Measurements from ENCODE around the gene CFAP61. TPM values are rescaled to one million over a fixed set of nuclear protein-coding genes. Genes with fewer than 3 reads are reported as not detected.

CFAP61 gene
- total RNA-seq, 1 donor from 2014 or later, result not detected

GRCh38 chr20:20295621-20296498 lies 243.5 kb downstream of the CFAP61 start:
- Histone ChIP-seq H3K27ac (ENCODE audit: low read depth, low read length) (no peak overlapping the region), H3K4me3 (ENCODE audit: insufficient read depth, low read depth, low read length) (no peak overlapping the region), H4K20me1 (ENCODE audit: insufficient read depth, low read length) (no peaks in the 10 kb centered on the region), H3K36me3 (ENCODE audit: insufficient read depth, low read length) (no peaks in the 10 kb centered on the region), H3K4me1 (ENCODE audit: insufficient read depth, low read length) (no peaks in the 10 kb centered on the region), H2AFZ (ENCODE audit: low read depth, low read length) (no peak overlapping the region), H3K27me3 (ENCODE audit: insufficient read depth, low read length) (no peaks in the 10 kb centered on the region), H3K4me2 (ENCODE audit: low read length) (no peak overlapping the region), H3K79me2 (ENCODE audit: insufficient read depth, low read length) (no peaks in the 10 kb centered on the region), H3K9me3 (ENCODE audit: insufficient read depth, low read depth, low read length) (peaks cover 4% of the 10 kb centered on the region), H3K9ac (ENCODE audit: low read length) (no peak overlapping the region)
- no peaks in the 10 kb centered on the region for H3K9me3 Mint-ChIP-seq (ENCODE audit: unreplicated experiment)
- no peak for DNase-seq (ENCODE audit: low read depth)
- no peak for FAIRE-seq
- no peak overlapping the region for H3K4me3 Mint-ChIP-seq (ENCODE audit: unreplicated experiment)
- no peak for TF ChIP-seq EZH2 (IDR thresholded peaks at IDR 0.05; ENCODE audit: insufficient read depth, low read length)
- no peak for TF ChIP-seq CTCF (IDR thresholded peaks at IDR 0.05; ENCODE audit: insufficient read depth, low read depth, low read length)
- H3K4me1 Mint-ChIP-seq (ENCODE audit: low read depth, unreplicated experiment), result no peaks in the 10 kb centered on the region
- H3K36me3 Mint-ChIP-seq (ENCODE audit: low read depth, unreplicated experiment), result no peaks in the 10 kb centered on the region
- no peaks in the 10 kb centered on the region for H3K27me3 Mint-ChIP-seq (ENCODE audit: low read depth, unreplicated experiment)
- no peak overlapping the region for H3K27ac Mint-ChIP-seq (ENCODE audit: unreplicated experiment)

GRCh38 chr20:20297181-20297580 lies 244.8 kb downstream of the CFAP61 start:
- H3K9me3 Mint-ChIP-seq (ENCODE audit: unreplicated experiment), result no peaks in the 10 kb centered on the region

More at GRCh38 chr20:20297181-20297580, 244.8 kb downstream of the CFAP61 start:
- Histone ChIP-seq H4K20me1 (ENCODE audit: insufficient read depth, low read length) (no peaks in the 10 kb centered on the region), H2AFZ (ENCODE audit: low read depth, low read length) (no peak overlapping the region), H3K36me3 (ENCODE audit: insufficient read depth, low read length) (no peaks in the 10 kb centered on the region), H3K4me2 (ENCODE audit: low read length) (no peak overlapping the region), H3K79me2 (ENCODE audit: insufficient read depth, low read length) (no peaks in the 10 kb centered on the region), H3K9me3 (ENCODE audit: insufficient read depth, low read depth, low read length) (peaks cover 4% of the 10 kb centered on the region), H3K4me3 (ENCODE audit: insufficient read depth, low read depth, low read length) (no peak overlapping the region), H3K27me3 (ENCODE audit: insufficient read depth, low read length) (no peaks in the 10 kb centered on the region), H3K4me1 (ENCODE audit: insufficient read depth, low read length) (no peaks in the 10 kb centered on the region), H3K27ac (ENCODE audit: low read depth, low read length) (no peak overlapping the region), H3K9ac (ENCODE audit: low read length) (no peak overlapping the region)
- no peaks in the 10 kb centered on the region for H3K36me3 Mint-ChIP-seq (ENCODE audit: low read depth, unreplicated experiment)
- no peak for TF ChIP-seq EZH2 (IDR thresholded peaks at IDR 0.05; ENCODE audit: insufficient read depth, low read length)
- TF ChIP-seq CTCF (IDR thresholded peaks at IDR 0.05; ENCODE audit: insufficient read depth, low read depth, low read length), result no peak
- no peaks in the 10 kb centered on the region for H3K4me1 Mint-ChIP-seq (ENCODE audit: low read depth, unreplicated experiment)
- no peak overlapping the region for H3K27ac Mint-ChIP-seq (ENCODE audit: unreplicated experiment)
- FAIRE-seq (no peak), DNase-seq (ENCODE audit: low read depth) (no peak)
- no peak overlapping the region for H3K4me3 Mint-ChIP-seq (ENCODE audit: unreplicated experiment)
- no peaks in the 10 kb centered on the region for H3K27me3 Mint-ChIP-seq (ENCODE audit: low read depth, unreplicated experiment)

Data from astrocyte (in vitro differentiated cells and primary cell).